IMR-90 (cell line): Measurements from ENCODE around the gene ATP8B3. TPM values are rescaled to one million over a fixed set of nuclear protein-coding genes. Genes with fewer than 3 reads are reported as not detected.

ENCODE experiments used
- ATAC-seq: fragments of 200-7000 bp; cut with Tn5 transposase; 2 replicates; pipeline ENCODE4 v1.9.1; 2020; ENCODE audit warnings: low read depth, mild to moderate bottlenecking, moderate library complexity
- BruUV-seq: library from RNA; stranded (reverse); fragments of 400-500 nt; replicated peaks from 2 replicates; lab custom pipeline; 2021; lab: Mats Ljungman, UMichigan
- CTCF ChIA-PET: fragments of 300-600 bp; formaldehyde crosslinking; extraction: SDS; loops from one replicate; lab custom pipeline; 2021; ENCODE audit warnings: antibody characterized with exemption; lab: Yijun Ruan, JAX
- POLR2A ChIA-PET: fragments of 300-600 bp; sonication (Branson Sonifier 250); formaldehyde crosslinking; loops from one replicate; lab custom pipeline; 2022; ENCODE audit warnings: antibody characterized with exemption; ENCODE audit not compliant: unreplicated experiment; lab: Charles Lee
- DNase-seq: peaks from one replicate; pipeline ENCODE4 v3.0.0; 2013
- H2AFZ ChIP-seq: replicated peaks from 2 replicates; pipeline ENCODE3; 2013; ENCODE audit warnings: low read length, mild to moderate bottlenecking; ENCODE audit not compliant: poor library complexity
- H2AK5ac ChIP-seq: 2 replicates; pipeline ENCODE4 v1.6.1; 2013; ENCODE audit warnings: low read depth, low read length, inconsistent platforms
- H2AK9ac ChIP-seq: replicated peaks from 2 replicates; pipeline ENCODE3; 2013; ENCODE audit warnings: mild to moderate bottlenecking, low read depth, low read length, moderate library complexity; ENCODE audit not compliant: poor library complexity
- H2BK120ac ChIP-seq: 2 replicates; pipeline ENCODE4 v1.6.1; 2013; ENCODE audit warnings: low read depth, low read length, inconsistent platforms
- H2BK15ac ChIP-seq: 3 replicates; pipeline ENCODE4 v1.6.1; 2013; ENCODE audit warnings: low read depth, low read length, inconsistent platforms
- H2BK20ac ChIP-seq: 2 replicates; pipeline ENCODE4 v1.6.1; 2013; ENCODE audit warnings: low read depth, mild to moderate bottlenecking, inconsistent platforms, low read length, moderate library complexity
- H2BK5ac ChIP-seq: 2 replicates; pipeline ENCODE4 v1.6.1; 2013; ENCODE audit warnings: mild to moderate bottlenecking, low read depth, low read length, inconsistent platforms; ENCODE audit not compliant: poor library complexity, severe bottlenecking
- H3K14ac ChIP-seq: replicated peaks from 2 replicates; pipeline ENCODE4 v1.6.1; 2013; ENCODE audit warnings: low read depth, low read length, inconsistent platforms
- H3K18ac ChIP-seq: 2 replicates; pipeline ENCODE4 v1.6.1; 2013; ENCODE audit warnings: low read depth, low read length, control low read depth
- H3K23ac ChIP-seq: 2 replicates; pipeline ENCODE4 v1.6.1; 2013; ENCODE audit warnings: low read depth, low read length, inconsistent platforms
- H3K27ac ChIP-seq: 2 replicates; pipeline ENCODE4 v1.5.1; 2013; ENCODE audit warnings: mild to moderate bottlenecking, control low read depth, low read length; ENCODE audit not compliant: insufficient read depth
- H3K27me3 ChIP-seq: 2 replicates; pipeline ENCODE4 v1.6.1; 2013; ENCODE audit warnings: low read length; ENCODE audit not compliant: control insufficient read depth, insufficient read depth
- H3K36me3 ChIP-seq: 2 replicates; pipeline ENCODE4 v1.6.1; 2013; ENCODE audit warnings: low read length, mixed read lengths; ENCODE audit not compliant: control insufficient read depth, insufficient read depth
- H3K4ac ChIP-seq: 2 replicates; pipeline ENCODE4 v1.6.1; 2013; ENCODE audit warnings: low read depth, low read length, inconsistent platforms
- H3K4me1 ChIP-seq: 2 replicates; pipeline ENCODE4 v1.6.1; 2013; ENCODE audit warnings: low read length, mixed read lengths; ENCODE audit not compliant: control insufficient read depth, insufficient read depth
- H3K4me2 ChIP-seq: 2 replicates; pipeline ENCODE4 v1.6.1; 2013; ENCODE audit warnings: low read depth, mild to moderate bottlenecking, control low read depth, low read length, moderate library complexity
- H3K4me3 ChIP-seq: 2 replicates; pipeline ENCODE4 v1.5.1; 2013; ENCODE audit warnings: low read depth, mild to moderate bottlenecking, control low read depth, low read length, moderate library complexity; ENCODE audit not compliant: insufficient read depth
- H3K56ac ChIP-seq: 2 replicates; pipeline ENCODE4 v1.6.1; 2013; ENCODE audit warnings: low read length, inconsistent platforms; ENCODE audit not compliant: insufficient read depth; ENCODE audit errors: extremely low read depth
- H3K79me1 ChIP-seq, 2 experiments: 2 replicates each; pipeline ENCODE4 v1.6.1; 2013; ENCODE audit warnings: low read length in 2 of 2, inconsistent platforms in 1 of 2, low read depth in 1 of 2
- H3K9ac ChIP-seq: 2 replicates; pipeline ENCODE4 v1.6.1; 2013; ENCODE audit warnings: low read depth, low read length, control low read depth
- H3K9me1 ChIP-seq: 2 replicates; pipeline ENCODE4 v1.6.1; 2013; ENCODE audit warnings: low read length, inconsistent platforms; ENCODE audit not compliant: insufficient read depth
- H3K9me3 ChIP-seq: 2 replicates; pipeline ENCODE4 v1.6.1; 2013; ENCODE audit warnings: low read length; ENCODE audit not compliant: control insufficient read depth, insufficient read depth
- H4K20me1 ChIP-seq: 2 replicates; pipeline ENCODE4 v1.6.1; 2013; ENCODE audit warnings: low read length, inconsistent platforms; ENCODE audit not compliant: insufficient read depth
- H4K5ac ChIP-seq: 2 replicates; pipeline ENCODE4 v1.6.1; 2013; ENCODE audit warnings: mild to moderate bottlenecking, low read depth, low read length, control low read depth
- H4K8ac ChIP-seq, 2 experiments: 2 replicates each; pipeline ENCODE4 v1.6.1; 2013; ENCODE audit warnings: low read depth in 2 of 2, low read length in 2 of 2, control low read depth in 1 of 2, inconsistent platforms in 1 of 2
- H4K91ac ChIP-seq: 2 replicates; pipeline ENCODE4 v1.6.1; 2013; ENCODE audit warnings: low read depth, low read length, inconsistent platforms; ENCODE audit not compliant: insufficient read depth
- BHLHE40 ChIP-seq: fragments of 150-350 bp; IDR thresholded peaks from 2 replicates; pipeline ENCODE4 v1.6.1; 2016; ENCODE audit warnings: mild to moderate bottlenecking, low read depth, low read length
- CEBPB ChIP-seq: IDR thresholded peaks from 2 replicates; pipeline ENCODE4 v1.6.1; 2012; ENCODE audit warnings: low read depth, low read length, improper control_type of control experiment
- CHD1 ChIP-seq: IDR thresholded peaks from 2 replicates; pipeline ENCODE4 v1.6.1; 2012; ENCODE audit warnings: low read depth, low read length, improper control_type of control experiment
- FOS ChIP-seq: fragments of 150-350 bp; IDR thresholded peaks from 2 replicates; pipeline ENCODE4 v1.6.1; 2016; ENCODE audit warnings: low read depth, low read length
- NFE2L2 ChIP-seq: fragments of 150-350 bp; IDR thresholded peaks from 2 replicates; pipeline ENCODE4 v1.6.1; 2016; ENCODE audit warnings: low read depth, mild to moderate bottlenecking, low read length
- RAD21 ChIP-seq: IDR thresholded peaks from 2 replicates; pipeline ENCODE4 v1.6.1; 2012; ENCODE audit warnings: low read length, improper control_type of control experiment
- RCOR1 ChIP-seq: IDR thresholded peaks from 2 replicates; pipeline ENCODE4 v1.6.1; 2012; ENCODE audit warnings: mild to moderate bottlenecking, low read length, improper control_type of control experiment; ENCODE audit not compliant: insufficient replicate concordance
- USF2 ChIP-seq: fragments of 150-350 bp; IDR thresholded peaks from 2 replicates; pipeline ENCODE4 v1.6.1; 2017; ENCODE audit warnings: mild to moderate bottlenecking, antibody characterized with exemption, low read length, low read depth
- WGBS, 2 experiments: methylation state at CpG; one replicate each; pipeline versions ENCODE4 v1.1.5 to v1.1.7; 2013; ENCODE audit warnings: missing lambda C conversion rate in 2 of 2; ENCODE audit not compliant: insufficient read length in 1 of 2; ENCODE audit errors: extremely low coverage in 2 of 2; 5-methylcytosine and 5-hydroxymethylcytosine counted together
- dilution Hi-C: fragments of 300-500 bp; cut with HindIII; formaldehyde crosslinking; loops from one replicate; pipeline ENCODE4 v1.14.3; 2018; ENCODE audit warnings: low sequenced_read_pairs; ENCODE audit not compliant: unreplicated experiment
- in situ Hi-C: fragments of 300-500 bp; cut with MboI; formaldehyde crosslinking; loops from 3 replicates; pipeline ENCODE4 v1.14.3; 2019; ENCODE audit warnings: low sequenced_read_pairs, inconsistent platforms, mixed read lengths
- intact Hi-C: fragments of 100-400 bp; cut with micrococcal nuclease; formaldehyde crosslinking; loops from 2 replicates; pipeline ENCODE4 v1.10.0; 2022
- polyA plus RNA-seq, 3 experiments: library from polyadenylated mRNA; depleted of rRNA; stranded (reverse); fragments of >200 nt; gene quantifications; 2 replicates each; pipeline ENCODE4 v1.2.3, GENCODE V29; 2012; ENCODE audit warnings: low replicate concordance in 1 of 3
- total RNA-seq: library from RNA; depleted of rRNA; stranded (reverse); fragments of >200 nt; gene quantifications from 2 replicates; pipeline ENCODE4 v1.2.3, GENCODE V29; 2012

ATP8B3 gene
- total and polyA plus RNA-seq, 2 of the 4 experiments (the other 2 are of a cell fraction): 1.6 to 8.1 TPM

DNA sequence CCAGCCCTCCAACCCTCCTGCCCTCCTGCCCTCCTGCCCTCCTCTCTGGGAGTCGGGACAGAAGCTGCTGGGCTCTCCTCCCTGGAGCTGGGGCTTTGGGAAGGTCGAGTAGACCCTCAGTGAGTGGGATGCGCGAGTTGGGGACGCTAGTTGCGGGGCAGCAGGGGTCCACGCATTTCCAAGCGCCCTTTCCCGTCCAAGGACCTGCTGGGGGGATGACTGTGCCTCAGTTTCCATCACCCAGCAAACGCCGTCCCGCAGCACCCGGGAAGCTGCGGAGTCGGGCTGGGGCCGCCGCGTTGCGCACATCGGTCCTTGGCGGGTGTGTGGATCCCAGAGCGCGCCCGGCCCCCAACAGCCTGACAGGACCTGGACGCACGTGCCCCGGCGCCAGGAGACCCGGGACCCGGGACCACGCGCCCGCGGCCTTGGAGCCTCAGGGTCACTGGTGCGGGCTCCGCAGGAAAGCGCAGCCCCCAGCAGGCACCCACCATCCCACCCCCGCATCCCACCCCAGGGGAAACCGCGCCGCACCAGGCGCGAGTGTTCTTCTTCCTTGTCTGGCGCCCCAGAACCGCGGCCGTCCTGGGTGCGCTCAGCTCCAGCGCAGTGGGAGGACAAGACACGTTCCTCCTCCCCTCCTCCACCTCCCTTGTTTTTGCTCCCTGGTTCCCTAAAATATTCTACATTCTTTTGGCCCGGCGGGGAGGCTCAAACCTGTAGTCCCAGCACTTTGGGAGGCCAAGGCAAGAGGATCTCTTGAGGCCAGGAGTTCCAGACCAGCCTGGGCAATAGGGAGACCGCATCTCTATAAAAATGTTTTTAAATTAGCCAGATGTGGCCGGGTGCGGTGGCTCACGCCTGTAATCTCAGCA, 49.6 kb downstream of the ATP8B3 start:
- no peak overlapping the region for H3K23ac ChIP-seq
- H2AK9ac ChIP-seq: no peak overlapping the region
- H3K9me1 ChIP-seq: no peaks in the 10 kb centered on the region
- no peak overlapping the region for H2BK5ac ChIP-seq
- no peak for TF ChIP-seq CEBPB
- TF ChIP-seq CHD1: no peak
- TF ChIP-seq NFE2L2: no peak
- TF ChIP-seq USF2: no peak
- TF ChIP-seq FOS: no peak
- no peak for TF ChIP-seq BHLHE40
- no peak for TF ChIP-seq RAD21
- no peak for TF ChIP-seq RCOR1
- no TSS peak for BruUV-seq
- H2BK15ac ChIP-seq: no peak overlapping the region
- no peak overlapping the region for H2AFZ ChIP-seq
- DNase-seq: no peak
- ATAC-seq: no peak
- in situ Hi-C loops (no loop called here), dilution Hi-C loops (no loop called here), intact Hi-C loops (no loop called here)
- no peak overlapping the region for H4K8ac ChIP-seq
- no peak overlapping the region for H2BK20ac ChIP-seq
- no peak overlapping the region for H2AK5ac ChIP-seq
- H3K27me3 ChIP-seq: peaks cover 95% of the 10 kb centered on the region
- H3K56ac ChIP-seq: no peak overlapping the region
- no peak overlapping the region for H3K4ac ChIP-seq
- no peaks in the 10 kb centered on the region for H3K9me3 ChIP-seq
- ChIA-PET CTCF (no interaction called here), POLR2A (no interaction called here)
- no peak overlapping the region for H2BK120ac ChIP-seq
- H3K4me2 ChIP-seq: no peak overlapping the region
- no peak overlapping the region for H4K5ac ChIP-seq
- no peaks in the 10 kb centered on the region for H3K4me1 ChIP-seq
- H3K14ac ChIP-seq: no peak overlapping the region
- H3K79me1 ChIP-seq: no peaks in the 10 kb centered on the region
- no peak overlapping the region for H4K91ac ChIP-seq
- H4K20me1 ChIP-seq: peaks cover 6% of the 10 kb centered on the region; the same call in 1 of the 2 replicates
- H3K9ac ChIP-seq: no peak overlapping the region
- H3K4me3 ChIP-seq: no peak overlapping the region
- H3K27ac ChIP-seq: no peak overlapping the region
- H3K36me3 ChIP-seq: no peaks in the 10 kb centered on the region
- H3K18ac ChIP-seq: no peak overlapping the region
- 7% methylated on average over 25 of the region's 56 CpGs; no CpG with 5 or more reads in 1 of the 2 experiments for WGBS, 2 experiments
